ENCODE results near the gene PGM2. TPM values are rescaled to one million over a fixed set of nuclear protein-coding genes. Genes with fewer than 3 reads are reported as not detected.

The PGM2 gene
- total RNA-seq, 2 experiments from 2014 or later = 75.7 to 78.7 TPM

Other genes with a start within 250 kb of the PGM2 start
- 10 to 100 TPM; 16.6 to 16.7 TPM for gene RELL1, start 140.3 kb upstream of the PGM2 start, total RNA-seq
- gene TBC1D1, start 64.4 kb downstream of the PGM2 start, total RNA-seq = 10 to 100 TPM; 79.6 to 80.3 TPM
- under 1 TPM in 1 of 2 experiments, not detected in 1; 0.34 TPM for gene PTTG2, start 133.7 kb downstream of the PGM2 start, total RNA-seq

Data from activated naive CD8-positive, alpha-beta T cell treated with anti-CD3 and anti-CD28 coated beads for 36 hours (primary cell).